ENCODE results near the gene HIRIP3. TPM values are rescaled to one million over a fixed set of nuclear protein-coding genes. Genes with fewer than 3 reads are reported as not detected.

HIRIP3 gene
- total and polyA plus RNA-seq, 2 of the 8 experiments (the other 6 are each of a cell fraction or from before 2014, with no cell fraction given), result 11.9 to 18.5 TPM

GRCh38 chr16:29993903-29994599 lies 1.4 kb downstream of the HIRIP3 start:
- TF ChIP-seq YY1 (IDR thresholded peaks at IDR 0.05; ENCODE audit: low read depth, low read length) (no peak), KDM1A (IDR thresholded peaks at IDR 0.05; ENCODE audit: borderline replicate concordance, low read length) (no peak), PHF8 (conservative IDR thresholded peaks at IDR 0.05; ENCODE audit: low read depth, low read length) (no peak), KDM4A (IDR thresholded peaks at IDR 0.05; ENCODE audit: low read depth, low read length, severe bottlenecking) (no peak), ZNF274 (IDR thresholded peaks at IDR 0.05; ENCODE audit: borderline replicate concordance, extremely low read depth, low read length) (no peak)
- Histone ChIP-seq H3K79me1 (ENCODE audit: low read depth, low read length) (peaks cover 3% of the 10 kb centered on the region; the same call in 1 of the 2 replicates), H3K4me1 (replicated peaks in 1 of 4; ENCODE audit: control insufficient read depth in 3 of 4, insufficient read depth in 4 of 4, low read length in 3 of 4) (peaks cover 0 to 8% (median 3%) of the 10 kb centered on the region in 4 experiments; a peak in 4 of 7 replicates), H2AK5ac (ENCODE audit: low read depth, low read length) (peak overlapping the region; percentile 44; the same call in 1 of the 2 replicates), H3K36me3 (ENCODE audit: control insufficient read depth in 2 of 4, insufficient read depth in 4 of 4, low read length in 3 of 4) (peaks cover 0 to 22% (median 3%) of the 10 kb centered on the region in 4 experiments; a peak in 6 of 8 replicates), H2AFZ (ENCODE audit: low read length) (no peak overlapping the region), H3K23ac (ENCODE audit: insufficient read length) (no peak overlapping the region), H3K27ac (ENCODE audit: low read depth, low read length) (no peak overlapping the region), H2BK120ac (replicated peaks; ENCODE audit: low read depth, low read length) (no peak overlapping the region), H3K14ac (ENCODE audit: insufficient read length) (no peak overlapping the region), H3K4ac (replicated peaks; ENCODE audit: insufficient read length, low read depth, low read length) (no peak overlapping the region), H4K20me1 (replicated peaks in 1 of 2; ENCODE audit: control insufficient read depth in 1 of 2, insufficient read depth in 2 of 2, low read length in 2 of 2) (no peaks in the 10 kb centered on the region), H3K4me2 (ENCODE audit: insufficient read depth in 1 of 2, low read depth in 2 of 2, low read length in 2 of 2) (peak overlapping the region in 1 of 2 experiments; percentile 78; a peak in 2 of 4 replicates), H3K4me3 (ENCODE audit: extremely low read depth in 1 of 4, insufficient read depth in 2 of 4, low read depth in 3 of 4, low read length in 4 of 4) (peak overlapping the region; percentile 75 to 91 (median 80); a peak in 5 of 8 replicates), H3K9ac (replicated peaks in 1 of 4; ENCODE audit: extremely low read depth in 1 of 4, low read depth in 3 of 4, low read length in 3 of 4) (no peak overlapping the region; a peak in 1 of 7 replicates), H2BK20ac (ENCODE audit: low read length) (no peak overlapping the region), H3K18ac (ENCODE audit: extremely low read depth, low read length) (no peak overlapping the region), H3K27me3 (replicated peaks in 1 of 4; ENCODE audit: control insufficient read depth in 3 of 4, extremely low read depth in 1 of 4, insufficient read depth in 3 of 4, low read length in 3 of 4) (no peaks in the 10 kb centered on the region), H2BK15ac (ENCODE audit: low read length) (no peak overlapping the region), H2BK12ac (ENCODE audit: low read depth, low read length) (no peak overlapping the region), H2BK5ac (ENCODE audit: low read depth, low read length) (no peak overlapping the region), H3K23me2 (ENCODE audit: low read depth, low read length) (peaks cover 9% of the 10 kb centered on the region; the same call in 1 of the 2 replicates), H3K79me2 (ENCODE audit: control insufficient read depth in 1 of 2, insufficient read depth in 2 of 2, low read length in 2 of 2) (peaks cover 0 to 7% of the 10 kb centered on the region in 2 experiments; a peak in 1 of 4 replicates), H4K5ac (ENCODE audit: insufficient read length, low read depth, low read length) (no peak overlapping the region), H3K9me3 (ENCODE audit: insufficient read depth in 2 of 2, low read depth in 1 of 2, low read length in 1 of 2) (no peaks in the 10 kb centered on the region), H3K56ac (replicated peaks; ENCODE audit: insufficient read length, low read depth, low read length) (no peak overlapping the region), H4K91ac (replicated peaks; ENCODE audit: insufficient read length, low read length) (no peak overlapping the region), H4K8ac (ENCODE audit: extremely low read depth, insufficient read depth, low read length) (no peak overlapping the region)
- DNase-seq (ENCODE audit: low read depth in 1 of 2, low spot score in 2 of 2) (no peak), FAIRE-seq (no peak)
- CTCF ChIA-PET (ENCODE audit: partially characterized antibody), result interaction anchor here (0.9 to 2.5 kb wide), 5 partner anchors 10 to 37 kb away, joined by 3 to 9 read pairs (median 3); partner anchors contain the start of genes C16orf92 and TLCD3B
- WGBS, 2 experiments (ENCODE audit: extremely low coverage in 1 of 2, insufficient coverage in 1 of 2, insufficient read length in 1 of 2, insufficient replicate concordance in 2 of 2, low coverage in 1 of 2, low lambda C conversion rate in 2 of 2, missing lambda C conversion rate in 1 of 2), result 83% methylated on average over 8 of the region's 9 CpGs; no CpG with 5 or more reads in 1 of the 2 experiments
- POLR2A ChIA-PET (ENCODE audit: partially characterized antibody), result interaction anchor here (0.7 to 5.5 kb wide), 15 partner anchors 11 to 204 kb away, joined by 3 to 34 read pairs (median 4); partner anchors contain the start of genes ASPHD1, C16orf92, CDIPT and DOC2A
